AG09309 (cell line): Measurements from ENCODE around the gene LRMDA.

Experiments used
- DNase-seq: peaks from one replicate; pipeline ENCODE4 v3.0.0-alpha.2; 2010; ENCODE audit warnings: low read depth
- H3K4me3 ChIP-seq: 2 replicates; pipeline ENCODE4 v1.5.1; 2011; ENCODE audit warnings: mild to moderate bottlenecking, low read depth, low read length, moderate library complexity; ENCODE audit not compliant: control insufficient read depth
- CTCF ChIP-seq: IDR thresholded peaks from 2 replicates; pipeline ENCODE4 v1.5.1; 2011; ENCODE audit warnings: mild to moderate bottlenecking, low read depth, low read length, inconsistent platforms; ENCODE audit not compliant: insufficient read depth, control insufficient read depth; ENCODE audit errors: missing control alignments

LRMDA gene

GRCh38 chr10:75905490-75905889 lies 474.1 kb downstream of the LRMDA start:
- DNase-seq = no peak
- no peak overlapping the region for H3K4me3 ChIP-seq
- TF ChIP-seq CTCF = no peak

- peak; percentile 42 for TF ChIP-seq CTCF
- peak; percentile 3 for DNase-seq
- no peak overlapping the region for H3K4me3 ChIP-seq
Measured at GRCh38 chr10:75910032-75910431, 478.6 kb downstream of the LRMDA start.

- no peak overlapping the region for H3K4me3 ChIP-seq
- no peak for TF ChIP-seq CTCF
- DNase-seq = no peak
Measured at GRCh38 chr10:75911426-75911825, 480.0 kb downstream of the LRMDA start.

GRCh38 chr10:75916906-75917305 lies 485.5 kb downstream of the LRMDA start:
- no peak for TF ChIP-seq CTCF
- DNase-seq = no peak
- H3K4me3 ChIP-seq = no peak overlapping the region

- DNase-seq = no peak
- H3K4me3 ChIP-seq = no peak overlapping the region
- TF ChIP-seq CTCF = no peak
Measured at GRCh38 chr10:75919913-75920312, 488.5 kb downstream of the LRMDA start.

GRCh38 chr10:75922435-75922834 lies 491.0 kb downstream of the LRMDA start:
- no peak overlapping the region for H3K4me3 ChIP-seq
- peak; percentile 29 for TF ChIP-seq CTCF
- DNase-seq = no peak

GRCh38 chr10:75924309-75924902 lies 493.0 kb downstream of the LRMDA start:
- no peak overlapping the region for H3K4me3 ChIP-seq
- DNase-seq = no peak
- no peak for TF ChIP-seq CTCF
